Stimulated activated CD8-positive, alpha-beta memory T cell treated with anti-CD3 and anti-CD28 coated beads, Interleukin-15, amount 100 ng/mL, for 24 hours (primary cell): ENCODE results near the gene LMBRD1.
"Not testable (repeated sequence)": the region's sequence is repeated elsewhere in the genome, so short reads cannot be mapped to it uniquely, and the experiment has no call there.

Experiments
- DNase-seq: peaks from one replicate; pipeline ENCODE4 v3.0.0-alpha.2; 2020; ENCODE audit warnings: low read depth

The LMBRD1 gene

DNA sequence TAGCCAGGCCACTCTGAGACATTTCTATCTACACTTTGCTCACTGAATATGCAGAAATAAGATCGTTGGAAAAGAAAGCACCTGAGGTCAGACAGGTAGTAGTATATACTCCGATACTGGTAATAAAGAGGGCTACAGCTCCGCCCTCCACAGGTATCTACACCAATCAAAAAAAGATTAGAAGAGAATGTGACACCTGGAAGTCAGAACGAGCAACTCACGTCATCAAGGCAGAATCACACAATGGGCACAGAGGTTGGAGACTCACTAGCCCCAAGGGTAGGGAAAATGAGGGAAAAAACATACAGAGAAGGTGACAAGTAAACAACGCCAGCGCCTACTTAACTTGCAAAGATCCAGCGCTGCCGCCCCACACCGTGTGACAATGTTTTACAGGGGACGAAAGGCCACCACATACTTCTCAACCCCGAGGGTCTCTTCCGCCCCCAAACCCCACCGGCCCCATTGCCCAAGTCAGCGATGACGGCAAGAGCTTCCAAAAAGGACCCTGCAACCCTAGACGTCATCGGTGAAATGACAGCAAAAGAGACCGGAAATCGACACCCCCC is 653 bp downstream of the LMBRD1 start:
- DNase-seq: no peak

DNA sequence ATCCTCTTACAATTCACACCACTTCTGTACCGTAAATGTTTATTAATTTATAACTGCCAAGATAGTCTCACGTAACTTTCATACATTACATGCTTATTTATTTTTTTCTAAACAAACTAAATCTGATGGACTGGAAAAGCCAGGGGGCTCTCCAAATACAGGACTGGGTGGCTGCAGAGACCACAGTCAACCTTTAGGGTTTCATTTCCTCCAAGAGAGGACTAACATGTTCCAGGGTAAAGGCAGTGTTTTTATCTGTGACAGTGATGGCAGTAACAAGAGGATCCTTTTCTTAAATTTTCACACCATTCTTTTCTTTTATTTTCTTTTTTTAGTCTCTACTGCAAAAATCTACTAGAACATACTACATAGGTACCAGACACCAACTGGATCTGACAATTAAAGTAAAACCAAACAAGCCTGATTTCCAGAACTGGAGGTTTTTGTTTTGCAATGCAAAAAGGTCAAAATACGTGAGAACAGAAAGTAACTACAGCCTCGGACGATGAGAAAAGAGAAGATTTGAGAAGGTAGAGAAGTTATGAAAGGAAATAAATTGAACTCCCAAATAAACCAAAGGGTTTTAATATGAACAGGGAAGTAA is 1.2 kb downstream of the LMBRD1 start:
- no peak for DNase-seq

DNA sequence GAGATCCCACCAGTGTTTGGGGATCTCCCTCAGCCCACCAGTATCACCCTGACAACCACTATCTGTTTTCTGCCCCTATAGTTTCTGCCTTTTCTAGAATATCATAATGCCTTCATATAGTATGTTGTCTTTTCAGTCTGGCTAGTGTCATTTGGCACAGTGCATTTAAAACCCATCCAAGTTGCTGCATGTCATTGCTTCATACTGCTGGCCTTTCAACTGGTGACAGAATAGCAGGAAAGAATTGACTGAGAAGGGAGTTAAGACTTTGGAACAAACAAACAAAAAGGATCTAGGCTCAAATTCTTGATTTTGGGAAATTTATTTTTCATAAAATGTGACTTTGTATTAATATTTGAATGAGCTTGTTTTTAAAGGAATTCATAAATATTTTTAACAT is 4.5 kb downstream of the LMBRD1 start:
- no peak for DNase-seq

DNA sequence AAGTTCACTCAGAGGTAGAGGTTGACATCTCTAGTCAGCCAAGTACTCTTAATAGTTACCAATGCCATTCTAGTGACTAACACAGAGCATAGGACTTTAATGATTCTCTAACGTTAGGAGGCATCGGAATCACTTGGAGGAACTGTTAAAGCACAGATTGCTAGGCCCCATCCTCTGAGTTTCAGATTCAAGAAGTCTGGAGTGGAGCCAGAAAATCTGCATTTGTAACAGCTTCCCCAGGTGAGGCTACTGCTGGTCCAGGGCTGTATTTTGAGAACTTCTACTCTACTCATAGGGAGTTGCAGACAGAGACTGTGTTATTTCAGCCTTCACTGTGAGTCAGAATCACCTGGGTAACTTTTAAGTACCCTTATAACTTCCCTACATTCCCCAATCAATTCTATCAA is 5.7 kb downstream of the LMBRD1 start:
- DNase-seq: no peak

DNA sequence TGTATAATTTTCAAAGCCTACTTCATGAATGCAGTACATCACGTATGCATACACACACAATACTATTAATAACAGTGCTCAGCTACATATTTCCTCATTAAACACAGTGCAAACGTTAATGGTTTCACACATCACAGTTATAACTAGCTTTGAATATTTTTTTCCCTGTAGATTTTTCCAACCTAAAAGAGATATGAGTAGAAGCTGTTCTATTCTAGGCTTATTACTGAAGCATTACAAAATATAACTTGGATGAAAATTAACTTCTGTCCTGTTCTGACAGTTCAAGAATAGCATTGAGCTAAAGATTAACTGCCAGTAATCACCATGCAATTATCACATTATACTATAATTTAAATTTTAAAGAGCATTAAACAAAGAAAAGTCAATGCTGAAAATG is 6.2 kb downstream of the LMBRD1 start:
- DNase-seq: no peak

DNA sequence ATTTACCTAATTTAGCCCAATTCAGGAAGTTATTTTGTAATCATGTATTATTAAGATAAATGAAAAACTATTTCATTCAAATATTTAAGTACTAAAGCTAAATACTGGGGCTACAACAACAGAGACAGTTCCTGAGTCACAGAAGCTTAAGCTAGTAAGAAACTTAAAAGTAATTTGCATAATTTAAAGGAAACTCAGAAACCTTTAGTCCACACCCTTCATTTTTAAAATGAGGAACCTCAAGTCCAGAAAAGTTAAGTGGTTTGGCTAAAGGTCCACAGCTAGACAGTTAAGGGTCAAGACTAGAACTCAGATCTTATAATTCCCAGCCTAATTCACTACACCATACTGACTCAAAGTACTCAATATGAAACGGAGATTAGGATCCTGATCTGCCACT is 7.2 kb downstream of the LMBRD1 start:
- no peak for DNase-seq

DNA sequence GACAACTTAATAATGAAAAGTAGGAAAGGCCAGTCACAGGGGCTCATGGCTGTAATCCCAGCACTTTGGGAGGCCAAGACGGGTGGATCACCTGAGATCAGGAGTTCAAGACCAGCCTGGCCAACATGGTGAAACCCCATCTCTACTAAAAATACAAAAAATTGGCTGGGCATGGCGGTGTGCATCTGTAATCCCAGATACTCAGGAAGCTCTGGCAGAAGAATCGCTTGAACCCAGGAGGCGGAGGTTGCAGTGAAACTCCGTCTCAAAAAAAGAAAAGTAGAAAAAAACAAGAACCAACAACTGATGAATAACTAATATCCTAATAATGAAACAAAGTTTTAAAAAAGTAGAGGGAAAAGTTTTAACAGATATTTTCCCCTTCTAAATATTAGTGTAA is 9.4 kb downstream of the LMBRD1 start:
- not testable (repeated sequence) for DNase-seq

DNA sequence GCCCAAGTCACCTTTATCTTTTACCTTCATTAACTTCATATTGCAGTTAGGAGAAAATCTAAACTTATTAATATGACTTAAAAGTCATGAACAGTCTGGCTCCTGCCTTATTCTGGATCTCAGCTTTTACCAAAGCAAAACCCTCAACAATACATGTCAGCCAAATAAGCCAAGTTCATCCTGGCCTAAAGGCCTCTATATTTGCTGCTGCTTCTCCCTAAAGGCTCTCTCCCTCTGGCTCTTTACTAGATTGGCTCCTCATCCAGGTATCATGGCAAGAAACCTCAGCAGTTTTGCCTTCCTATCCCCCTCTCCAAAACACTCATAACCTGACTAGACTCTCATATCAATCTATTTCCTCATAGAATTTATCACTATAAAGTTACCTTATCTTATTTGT is 11.1 kb downstream of the LMBRD1 start:
- DNase-seq: no peak

DNA sequence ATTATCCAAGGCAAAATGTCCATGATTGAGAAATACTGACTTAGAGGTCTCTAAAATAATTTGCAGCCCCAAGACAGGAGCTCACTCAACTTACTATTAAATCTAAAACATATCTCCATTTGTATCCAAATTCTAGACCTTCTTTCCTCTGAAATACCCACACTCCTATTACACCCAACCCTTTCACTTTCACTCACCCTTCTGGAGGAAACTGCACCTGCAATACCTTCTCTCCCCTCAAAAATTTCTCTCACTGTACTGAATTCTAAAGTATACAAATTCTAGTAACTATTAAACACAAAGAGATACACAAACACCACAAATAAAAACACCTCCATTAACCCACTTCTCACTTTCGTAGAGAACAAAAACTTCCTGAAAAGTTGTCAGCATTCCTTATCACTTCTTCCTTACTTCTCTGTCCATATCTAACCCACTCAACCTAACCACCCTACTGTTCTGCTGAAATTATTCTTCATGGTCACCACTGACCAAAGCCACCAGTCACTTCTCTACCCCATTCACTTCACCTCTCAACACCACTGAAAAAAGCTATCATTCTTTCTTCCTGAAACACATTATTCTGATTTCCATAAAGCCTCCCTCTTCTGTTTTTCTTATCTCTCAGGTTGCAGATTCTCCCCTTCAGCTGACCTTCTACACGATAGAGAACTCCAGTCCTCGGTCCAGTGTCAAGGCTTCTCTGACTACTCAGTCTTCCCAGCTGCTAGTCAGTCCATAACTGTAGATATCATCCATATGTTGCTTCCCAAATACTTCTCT is 12.0 kb downstream of the LMBRD1 start:
- no peak for DNase-seq

DNA sequence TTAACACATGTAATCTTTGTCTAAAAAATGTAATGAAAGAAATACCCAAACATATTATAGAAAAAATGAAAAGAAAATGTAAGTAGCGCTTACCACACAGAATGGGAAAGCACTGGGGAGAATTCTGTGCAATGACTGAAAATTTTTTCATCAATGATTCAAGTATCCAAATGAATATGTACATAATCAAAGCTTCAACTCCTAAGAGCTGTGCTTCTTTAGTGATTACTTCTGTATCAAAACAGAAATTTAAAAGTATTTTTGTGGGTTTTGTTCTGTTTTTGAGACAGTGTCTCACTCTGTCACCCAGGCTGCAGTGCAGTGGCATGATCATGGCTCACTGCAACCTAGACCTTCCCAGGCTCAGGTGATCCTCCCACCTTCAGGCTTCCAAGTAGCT is 13.7 kb downstream of the LMBRD1 start:
- no peak for DNase-seq

DNA sequence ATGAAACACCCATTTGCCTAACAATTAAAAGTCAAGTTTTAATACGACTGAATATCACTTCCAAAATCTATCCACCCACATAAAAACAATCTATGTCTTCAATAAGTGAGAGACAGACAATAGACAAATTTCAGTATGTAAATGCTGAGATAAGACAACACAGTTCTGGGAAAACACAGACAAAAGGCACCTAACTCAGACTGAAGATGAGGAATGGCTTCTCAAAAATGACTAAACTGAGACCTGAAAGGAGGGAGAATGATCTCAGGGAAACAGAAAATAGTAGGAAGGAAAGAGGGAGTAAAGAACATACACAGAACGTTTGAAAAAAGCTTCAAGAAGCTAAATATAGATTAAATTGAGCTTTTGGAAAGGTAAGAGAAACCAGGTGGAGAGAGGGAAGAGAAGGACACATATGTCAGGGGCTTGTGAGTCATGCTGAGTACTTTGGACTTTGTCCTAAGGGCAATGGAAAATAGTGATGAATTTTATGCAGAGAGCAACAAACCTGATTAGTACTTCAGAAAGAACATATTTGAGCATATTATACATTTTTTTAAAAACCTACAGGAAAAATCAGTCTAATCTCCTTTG is 16.1 kb downstream of the LMBRD1 start:
- DNase-seq: no peak

DNA sequence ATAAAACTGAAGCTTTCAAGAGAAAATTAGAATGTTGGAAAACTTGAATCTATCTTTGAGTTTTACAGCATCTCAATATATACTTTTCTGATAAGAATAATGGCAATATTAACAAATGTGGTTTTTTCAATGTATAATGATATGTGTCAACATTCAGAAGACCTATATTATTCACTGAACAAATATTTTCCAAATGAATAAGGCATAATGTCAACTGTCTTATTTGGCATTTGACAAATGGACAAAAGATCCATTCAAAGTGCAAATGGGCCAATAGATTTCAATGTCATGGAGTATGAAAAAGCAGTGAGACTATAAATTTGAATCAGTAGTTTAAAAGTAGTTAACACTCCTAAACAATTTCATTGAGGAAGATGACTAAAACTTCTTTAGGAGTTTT is 20.9 kb downstream of the LMBRD1 start:
- DNase-seq: no peak

DNA sequence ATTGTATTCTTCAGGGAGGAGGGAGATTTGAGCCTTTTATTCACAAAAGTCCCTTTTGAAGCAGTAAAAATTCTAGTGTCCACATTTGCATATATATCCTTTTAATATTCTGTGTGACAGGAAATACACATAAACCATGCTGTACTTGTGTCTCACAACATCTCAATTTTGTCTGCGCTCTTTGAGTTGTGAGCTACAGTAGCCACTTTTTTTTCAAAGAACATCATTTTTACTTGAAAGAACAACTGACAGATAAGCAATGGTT is 21.3 kb downstream of the LMBRD1 start:
- DNase-seq: no peak

DNA sequence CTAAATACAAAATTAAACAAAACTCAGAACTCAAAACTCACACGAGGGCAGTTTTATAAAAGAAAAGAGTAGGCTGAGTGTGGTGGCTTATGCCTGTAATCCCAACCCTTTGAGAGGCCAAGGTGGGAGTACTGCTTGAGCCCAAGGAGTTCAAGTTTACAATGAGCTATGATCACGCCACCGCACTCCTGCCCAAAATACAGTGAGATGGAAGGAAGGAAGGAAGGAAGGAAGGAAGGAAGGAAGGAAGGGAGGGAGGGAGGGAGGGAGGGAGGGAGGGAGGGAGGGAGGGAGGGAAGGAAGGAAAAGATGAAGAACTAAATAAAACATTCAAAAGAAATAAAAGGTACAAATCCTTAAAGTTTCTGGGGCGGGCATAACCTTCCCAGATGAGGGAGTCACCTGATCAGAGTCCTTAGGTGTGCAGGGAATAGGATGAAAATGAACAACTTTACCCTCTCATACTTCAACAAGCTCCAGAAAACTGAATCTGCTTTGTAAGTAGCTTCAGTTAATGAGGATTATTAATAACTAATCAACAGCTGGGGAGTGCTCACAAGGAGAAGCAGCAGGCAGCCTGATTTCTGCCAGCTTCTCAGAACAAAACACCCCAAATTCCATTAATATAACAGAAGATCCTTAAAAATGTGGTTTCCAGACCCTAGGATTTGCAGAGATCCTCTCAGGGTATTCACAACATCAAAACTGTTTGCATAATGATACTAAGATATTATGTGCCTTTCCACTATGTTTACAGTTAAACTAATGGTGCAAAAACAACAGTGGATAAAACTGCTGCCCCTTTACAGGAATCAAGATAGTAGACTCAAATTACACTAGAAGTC is 21.8 kb downstream of the LMBRD1 start:
- DNase-seq: no peak

DNA sequence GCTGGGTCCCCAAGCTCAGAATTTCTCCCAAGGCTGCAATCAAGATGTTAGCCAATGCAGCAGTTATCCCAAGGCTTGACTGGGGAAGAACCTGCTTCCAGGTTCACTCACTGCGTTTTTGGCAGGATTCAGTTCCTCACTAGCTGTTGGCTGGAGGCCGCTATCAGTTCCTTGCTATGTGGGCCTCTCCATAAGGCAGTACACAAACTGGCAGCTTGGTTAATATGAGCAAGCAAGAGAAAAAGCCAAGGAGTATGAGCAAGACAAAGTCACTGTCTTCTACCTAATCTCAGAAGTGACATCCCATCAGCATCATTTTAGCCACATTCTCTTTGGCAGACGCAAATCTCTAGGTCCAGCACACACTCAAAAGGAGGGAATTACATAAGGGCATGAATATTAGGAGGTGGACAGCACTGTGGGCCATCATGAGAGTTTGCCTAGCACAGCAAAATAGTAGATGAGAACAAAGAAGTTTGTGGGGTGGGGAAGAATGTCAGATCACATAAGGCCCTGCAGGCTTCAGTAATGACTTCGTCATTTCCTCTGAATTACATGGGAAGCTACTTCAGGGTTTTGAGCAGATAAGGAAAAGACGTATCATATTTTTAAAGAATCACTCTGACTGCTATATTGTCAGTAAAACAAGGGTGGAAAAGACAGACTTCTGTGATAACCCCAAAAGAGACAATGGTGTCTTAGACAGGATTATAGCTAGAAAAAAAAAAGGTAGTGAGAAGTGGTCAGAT is 25.5 kb downstream of the LMBRD1 start:
- no peak for DNase-seq

DNA sequence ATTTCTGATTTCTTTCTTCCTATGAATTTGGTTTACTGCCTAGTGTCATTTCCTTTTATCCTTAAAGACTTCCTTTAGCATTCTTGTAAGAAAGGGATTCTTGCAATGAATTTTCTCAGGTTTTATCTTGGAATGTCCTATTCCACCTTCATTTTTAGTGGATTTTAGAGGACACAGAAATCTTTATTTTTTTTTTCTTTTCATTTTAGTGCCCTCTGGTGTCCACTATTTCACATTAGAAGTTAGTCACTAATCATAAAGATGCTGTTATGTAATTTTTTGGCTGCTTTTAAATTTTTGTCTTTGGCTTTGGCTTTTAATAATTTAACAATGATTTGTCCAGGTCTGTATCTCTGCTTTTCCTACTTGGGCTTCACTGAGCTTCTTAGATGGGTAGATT is 28.1 kb downstream of the LMBRD1 start:
- DNase-seq: no peak

DNA sequence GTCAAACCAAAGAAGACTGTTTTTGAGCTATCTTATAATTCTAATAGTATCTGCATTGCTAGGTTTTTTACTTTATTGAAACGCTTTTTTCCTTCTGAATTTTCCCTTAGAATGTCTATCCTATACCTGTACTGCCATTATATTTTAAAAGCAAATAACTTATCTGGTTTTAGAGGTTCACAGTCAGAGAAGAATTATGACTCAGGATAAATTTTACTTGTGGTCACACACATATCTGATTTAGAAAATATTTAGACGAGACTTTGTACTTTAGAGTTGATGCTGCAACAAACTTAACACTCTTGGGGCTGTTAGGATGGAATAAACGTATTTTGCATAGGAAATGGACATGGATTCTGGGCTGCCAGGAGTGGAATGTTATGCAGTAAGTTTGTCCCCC is 33.0 kb downstream of the LMBRD1 start:
- no peak for DNase-seq

DNA sequence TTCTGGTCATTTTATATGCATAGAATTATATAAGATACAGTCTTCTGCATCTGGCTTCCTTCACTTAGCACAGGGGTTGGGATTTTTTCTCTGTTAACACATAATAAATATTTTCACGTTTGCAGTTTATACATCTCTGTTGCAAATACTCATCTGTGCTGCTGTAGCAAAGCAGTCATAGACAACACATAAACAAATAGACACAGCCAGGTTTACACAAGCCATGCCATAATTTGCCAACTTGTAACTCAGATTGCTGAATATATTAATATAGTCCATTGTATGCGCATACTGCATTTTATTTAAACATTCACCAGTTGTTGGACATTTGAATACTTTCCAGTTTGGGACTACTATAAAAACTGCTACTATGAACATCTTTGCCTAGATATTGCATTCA is 35.0 kb downstream of the LMBRD1 start:
- DNase-seq: no peak

DNA sequence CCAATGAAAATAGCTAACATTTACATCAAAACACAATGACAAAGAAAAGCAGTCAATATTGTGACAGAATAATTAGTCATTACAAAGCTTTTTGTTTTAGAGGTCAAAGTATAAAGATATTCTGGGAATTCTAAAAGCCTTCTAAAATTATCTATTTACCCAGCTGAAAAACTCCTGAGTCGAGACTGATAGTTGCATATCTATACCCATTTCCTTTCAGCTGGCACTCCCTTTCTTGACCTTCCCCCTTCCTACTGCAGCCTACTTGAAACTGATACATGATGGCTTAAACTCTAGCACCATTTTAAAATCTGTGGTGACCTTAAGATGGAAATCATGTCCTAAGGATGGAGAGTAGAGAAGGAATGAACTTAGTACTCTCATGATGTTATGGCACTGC is 38.6 kb downstream of the LMBRD1 start:
- no peak for DNase-seq

DNA sequence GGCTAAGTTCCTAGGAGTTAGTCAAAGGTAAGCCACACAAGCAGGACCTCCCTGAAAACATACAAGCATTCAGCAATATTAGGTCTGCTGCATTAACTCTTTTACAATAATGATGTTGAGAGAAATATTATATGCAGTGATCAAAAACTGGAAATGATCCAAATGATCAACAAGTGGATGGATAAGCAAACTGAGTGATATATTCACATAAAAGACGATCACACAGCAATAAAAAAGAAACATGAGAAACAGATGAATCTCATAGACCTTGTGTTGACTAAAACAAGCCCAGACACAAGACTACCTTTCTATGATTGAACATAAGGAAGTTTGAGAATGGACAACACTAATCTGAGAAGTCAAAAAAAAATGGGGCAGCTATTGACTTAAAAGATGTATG is 39.9 kb downstream of the LMBRD1 start:
- DNase-seq: no peak

DNA sequence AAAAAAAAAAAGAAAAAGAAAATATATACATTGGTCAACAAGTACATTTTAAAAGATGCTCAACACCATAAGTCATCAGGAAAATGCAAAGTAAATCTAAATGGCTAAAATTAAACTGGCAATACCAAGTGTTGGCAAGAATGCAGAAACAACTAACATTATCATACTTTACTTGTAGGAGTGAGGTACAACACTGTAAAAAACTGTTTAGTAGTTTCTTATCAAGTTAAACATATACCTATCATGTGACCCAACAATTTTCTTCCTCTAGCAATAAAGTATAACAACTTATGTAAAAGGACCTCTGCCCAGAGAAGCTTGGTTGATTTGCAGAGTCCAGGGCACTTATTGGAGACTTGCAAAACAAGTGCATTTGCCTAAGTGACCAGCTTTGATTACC is 40.4 kb downstream of the LMBRD1 start:
- no peak for DNase-seq

DNA sequence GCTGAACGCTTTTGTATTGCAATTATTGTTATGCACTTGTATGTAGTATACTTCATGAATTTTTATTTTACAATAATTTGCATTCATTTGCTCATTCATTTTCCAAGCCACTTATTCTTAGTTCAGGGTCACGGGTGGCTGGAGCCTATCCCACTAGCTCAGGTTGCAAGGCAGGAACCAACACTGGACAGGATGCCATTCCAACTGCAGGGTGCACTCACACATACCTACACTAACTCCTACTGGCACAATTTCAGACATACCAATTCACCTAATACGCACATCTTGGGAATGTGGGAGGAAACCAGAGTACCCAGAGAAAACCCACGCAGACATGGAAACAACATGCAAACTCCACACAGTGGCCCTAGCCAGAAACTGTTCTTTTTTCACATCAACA is 61.8 kb downstream of the LMBRD1 start:
- DNase-seq: no peak
